Panc1 (cell line): ENCODE results near the gene ZRANB1. TPM values are rescaled to one million over a fixed set of nuclear protein-coding genes. Genes with fewer than 3 reads are reported as not detected.

Experiments used
- ATAC-seq: fragments of 200-7000 bp; cut with Tn5 transposase; 2 replicates; pipeline ENCODE4 v1.9.1; 2020; ENCODE audit warnings: mild to moderate bottlenecking, moderate library complexity
- BruUV-seq: library from RNA; stranded (reverse); fragments of 400-500 nt; replicated peaks from 2 replicates; lab custom pipeline; 2021; lab: Mats Ljungman, UMichigan
- CTCF ChIA-PET: fragments of 300-600 bp; sonication (Branson Sonifier 250); formaldehyde crosslinking; loops from one replicate; lab custom pipeline; 2022; ENCODE audit warnings: antibody characterized with exemption; lab: Charles Lee
- POLR2A ChIA-PET: fragments of 300-600 bp; sonication (Branson Sonifier 250); formaldehyde crosslinking; loops from one replicate; lab custom pipeline; 2022; ENCODE audit warnings: antibody characterized with exemption; lab: Charles Lee
- DNase-seq: peaks from one replicate; pipeline ENCODE4 v3.0.0-alpha.2; 2010; ENCODE audit warnings: low read depth, low spot score
- H3K27ac ChIP-seq: 2 replicates; pipeline ENCODE4 v1.5.1; 2011; ENCODE audit warnings: mild to moderate bottlenecking, low read length, inconsistent platforms
- H3K27me3 ChIP-seq: fragments of 200-500 bp; sonication (Bioruptor generic); 2 replicates; pipeline ENCODE4 v1.6.0; 2014; ENCODE audit warnings: low read length, inconsistent platforms; ENCODE audit not compliant: control insufficient read depth, insufficient read depth
- H3K36me3 ChIP-seq: fragments of 200-500 bp; sonication (Bioruptor generic); 2 replicates; pipeline ENCODE4 v1.5.1; 2014; ENCODE audit warnings: inconsistent platforms, mild to moderate bottlenecking, low read length, moderate library complexity; ENCODE audit not compliant: control insufficient read depth, insufficient read depth
- H3K4me1 ChIP-seq: 2 replicates; pipeline ENCODE4 v1.5.1; 2011; ENCODE audit warnings: inconsistent platforms, mild to moderate bottlenecking, low read length, moderate library complexity; ENCODE audit not compliant: control insufficient read depth, insufficient read depth
- H3K4me3 ChIP-seq, 2 experiments: 2 replicates each; pipeline ENCODE4 v1.5.1; 2011 to 2012; ENCODE audit warnings: low read depth in 2 of 2, low read length in 2 of 2, mild to moderate bottlenecking in 2 of 2, inconsistent platforms in 1 of 2, moderate library complexity in 1 of 2
- H3K9me3 ChIP-seq: fragments of 200-500 bp; sonication (Bioruptor generic); 2 replicates; pipeline ENCODE4 v1.5.1; 2014; ENCODE audit warnings: low read depth, mild to moderate bottlenecking, inconsistent platforms, low read length, moderate library complexity; ENCODE audit not compliant: control insufficient read depth, insufficient read depth
- CTCF ChIP-seq: fragments of 450-650 bp; IDR thresholded peaks from 2 replicates; pipeline ENCODE4 v1.5.1; 2017; ENCODE audit warnings: mild to moderate bottlenecking
- POLR2AphosphoS5 ChIP-seq: IDR thresholded peaks from 2 replicates; pipeline ENCODE4 v1.6.1; 2012; ENCODE audit warnings: mild to moderate bottlenecking, low read depth, low read length, moderate library complexity
- REST ChIP-seq, 2 experiments: IDR thresholded peaks; 2 replicates each; pipeline ENCODE4 v1.6.1; 2011 to 2012; ENCODE audit warnings: low read depth in 2 of 2, control low read depth in 1 of 2, low read length in 1 of 2, mild to moderate bottlenecking in 1 of 2, moderate library complexity in 1 of 2; ENCODE audit not compliant: insufficient read depth in 1 of 2
- SIN3A ChIP-seq: IDR thresholded peaks from 2 replicates; pipeline ENCODE4 v1.6.1; 2012; ENCODE audit warnings: low read depth, mild to moderate bottlenecking, low read length, moderate library complexity, borderline replicate concordance; ENCODE audit not compliant: insufficient read depth
- TCF7L2 ChIP-seq: IDR thresholded peaks from 2 replicates; pipeline ENCODE4 v1.6.1; 2011; ENCODE audit warnings: mild to moderate bottlenecking, low read depth, low read length, inconsistent platforms
- in situ Hi-C: cut with HindIII; loops from 2 replicates; pipeline ENCODE4 v1.10.0; 2016; ENCODE audit warnings: low sequenced_read_pairs, low pct_unique_long_range_greater_than_20kb
- intact Hi-C: fragments of 100-400 bp; cut with micrococcal nuclease; formaldehyde crosslinking; loops from one replicate; pipeline ENCODE4 v1.10.0; 2022; ENCODE audit not compliant: unreplicated experiment
- total RNA-seq: library from RNA; stranded (reverse); gene quantifications from one replicate; pipeline ENCODE4 v1.2.1, GENCODE V29; 2021; ENCODE audit not compliant: unreplicated experiment

ZRANB1 gene
- total RNA-seq, 1 experiment from 2014 or later: 23.2 TPM

- Histone ChIP-seq H3K9me3 (no peaks in the 10 kb centered on the region), H3K4me3 (no peak overlapping the region), H3K4me1 (0 out of 2 replicates have a peak, but pooled peaks cover 3% of the 10 kb centered on the region), H3K36me3 (no peaks in the 10 kb centered on the region), H3K27me3 (no peaks in the 10 kb centered on the region), H3K27ac (no peak overlapping the region)
- no peak for DNase-seq
- CTCF ChIA-PET: no interaction called here
- BruUV-seq: no TSS peak
- intact Hi-C loops: no loop called here
- no peak for ATAC-seq
- in situ Hi-C loops: no loop called here
- POLR2A ChIA-PET: no interaction called here
- TF ChIP-seq TCF7L2: no peak
- TF ChIP-seq POLR2AphosphoS5: no peak
- TF ChIP-seq REST (IDR thresholded peaks at IDR 0.05; ENCODE audit: insufficient read depth in 1 of 2, low read depth in 2 of 2, low read length in 1 of 2): no peak
- TF ChIP-seq SIN3A: no peak
- TF ChIP-seq CTCF: no peak
These were observed 10.2 kb downstream of the ZRANB1 start for GRCh38 chr10:124952123-124952522.

GRCh38 chr10:124953421-124953820 lies 11.5 kb downstream of the ZRANB1 start:
- TF ChIP-seq CTCF (no peak), TCF7L2 (no peak), SIN3A (no peak), REST (IDR thresholded peaks at IDR 0.05; ENCODE audit: insufficient read depth in 1 of 2, low read depth in 2 of 2, low read length in 1 of 2) (no peak), POLR2AphosphoS5 (no peak)
- POLR2A ChIA-PET: no interaction called here
- in situ Hi-C loops (no loop called here), intact Hi-C loops (no loop called here)
- CTCF ChIA-PET: interaction anchor here (0.6 kb wide), 1 partner anchor 14 kb away, joined by 5 read pairs; no protein-coding TSS in a partner anchor
- no TSS peak for BruUV-seq
- ATAC-seq (no peak), DNase-seq (no peak)
- Histone ChIP-seq H3K4me3 (no peak overlapping the region), H3K4me1 (0 out of 2 replicates have a peak, but pooled peaks cover 3% of the 10 kb centered on the region), H3K36me3 (no peaks in the 10 kb centered on the region), H3K27me3 (no peaks in the 10 kb centered on the region), H3K9me3 (no peaks in the 10 kb centered on the region), H3K27ac (no peak overlapping the region)
